Hepatocyte (in vitro differentiated cells): Measurements from ENCODE around the gene ZNF319.

ENCODE experiments used
- EZH2 ChIP-seq: fragments of 200-600 bp; sonication (generic); IDR thresholded peaks from 2 replicates; pipeline ENCODE4 v1.6.1; 2016; ENCODE audit warnings: antibody characterized with exemption, mild to moderate bottlenecking, borderline replicate concordance
- TF ChIP-seq, protein P1 (sequence below): fragments of 200-600 bp; sonication (generic); IDR thresholded peaks from 2 replicates; pipeline ENCODE4 v1.5.1; 2016; ENCODE audit warnings: antibody characterized with exemption, mild to moderate bottlenecking; ENCODE audit not compliant: poor library complexity

- TF ChIP-seq EZH2 = no peak
- TF ChIP-seq, protein P1, sequence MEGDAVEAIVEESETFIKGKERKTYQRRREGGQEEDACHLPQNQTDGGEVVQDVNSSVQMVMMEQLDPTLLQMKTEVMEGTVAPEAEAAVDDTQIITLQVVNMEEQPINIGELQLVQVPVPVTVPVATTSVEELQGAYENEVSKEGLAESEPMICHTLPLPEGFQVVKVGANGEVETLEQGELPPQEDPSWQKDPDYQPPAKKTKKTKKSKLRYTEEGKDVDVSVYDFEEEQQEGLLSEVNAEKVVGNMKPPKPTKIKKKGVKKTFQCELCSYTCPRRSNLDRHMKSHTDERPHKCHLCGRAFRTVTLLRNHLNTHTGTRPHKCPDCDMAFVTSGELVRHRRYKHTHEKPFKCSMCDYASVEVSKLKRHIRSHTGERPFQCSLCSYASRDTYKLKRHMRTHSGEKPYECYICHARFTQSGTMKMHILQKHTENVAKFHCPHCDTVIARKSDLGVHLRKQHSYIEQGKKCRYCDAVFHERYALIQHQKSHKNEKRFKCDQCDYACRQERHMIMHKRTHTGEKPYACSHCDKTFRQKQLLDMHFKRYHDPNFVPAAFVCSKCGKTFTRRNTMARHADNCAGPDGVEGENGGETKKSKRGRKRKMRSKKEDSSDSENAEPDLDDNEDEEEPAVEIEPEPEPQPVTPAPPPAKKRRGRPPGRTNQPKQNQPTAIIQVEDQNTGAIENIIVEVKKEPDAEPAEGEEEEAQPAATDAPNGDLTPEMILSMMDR = no peak
These were observed 21.4 kb downstream of the ZNF319 start for GRCh38 chr16:57979006-57979585.
